HG03045 (cell line): Measurements from ENCODE around the gene RCBTB1.
A peak's percentile ranks its signal among the peaks of the same experiment; 100 is the strongest.
"Not testable (repeated sequence)": the region's sequence is repeated elsewhere in the genome, so short reads cannot be mapped to it uniquely, and the experiment has no call there.

ENCODE experiments used
- ATAC-seq: cut with Tn5 transposase; IDR thresholded peaks from one replicate; pipeline ENCODE4 v1.9.1; 2021; ENCODE audit warnings: mild to moderate bottlenecking, moderate library complexity; ENCODE audit not compliant: unreplicated experiment

RCBTB1 gene

GRCh38 chr13:49585220-49586157 is at the start of gene RCBTB1:
TSS of gene RCBTB1 (minus strand) at chr13:49585558. CDS start at chr13:49567279, 18,279 bp downstream.
- peak; percentile 91 for ATAC-seq

GRCh38 chr13:49633710-49634109 is 48.4 kb upstream of the RCBTB1 start:
- no peak for ATAC-seq

GRCh38 chr13:49632156-49632555 is 46.8 kb upstream of the RCBTB1 start:
- ATAC-seq: no peak

- ATAC-seq: no peak
Measured at GRCh38 chr13:49630580-49630979, 45.2 kb upstream of the RCBTB1 start.

GRCh38 chr13:49629947-49630346 is 44.6 kb upstream of the RCBTB1 start:
- no peak for ATAC-seq

GRCh38 chr13:49629196-49629938 is 44.0 kb upstream of the RCBTB1 start:
- no peak for ATAC-seq

GRCh38 chr13:49627831-49628652 is 42.7 kb upstream of the RCBTB1 start, which contains the start of gene ARL11:
TSS of gene ARL11 (plus strand) at chr13:49628507. CDS start at chr13:49630448, 1,941 bp downstream.
- peak; percentile 89 for ATAC-seq

- no peak for ATAC-seq
Measured at GRCh38 chr13:49625392-49626079, 40.2 kb upstream of the RCBTB1 start.

GRCh38 chr13:49624229-49624628 is 38.9 kb upstream of the RCBTB1 start:
- ATAC-seq: no peak

- ATAC-seq: no peak
Measured at GRCh38 chr13:49622174-49622946, 37.0 kb upstream of the RCBTB1 start.

- no peak for ATAC-seq
Measured at GRCh38 chr13:49620170-49620621, 34.8 kb upstream of the RCBTB1 start.

- ATAC-seq: no peak
Measured at GRCh38 chr13:49616676-49617065, 31.3 kb upstream of the RCBTB1 start.

- ATAC-seq: no peak
Measured at GRCh38 chr13:49615836-49616675, 30.7 kb upstream of the RCBTB1 start.

GRCh38 chr13:49612042-49612441 is 26.7 kb upstream of the RCBTB1 start:
- not testable (repeated sequence) for ATAC-seq

GRCh38 chr13:49610176-49610575 is 24.8 kb upstream of the RCBTB1 start:
- ATAC-seq: no peak

GRCh38 chr13:49608651-49609331 is 23.4 kb upstream of the RCBTB1 start:
- ATAC-seq: no peak

GRCh38 chr13:49607761-49608160 is 22.4 kb upstream of the RCBTB1 start:
- ATAC-seq: no peak
